ENCODE results near the gene SYNGAP1.
A peak's percentile ranks its signal among the peaks of the same experiment; 100 is the strongest.

The SYNGAP1 gene

DNA sequence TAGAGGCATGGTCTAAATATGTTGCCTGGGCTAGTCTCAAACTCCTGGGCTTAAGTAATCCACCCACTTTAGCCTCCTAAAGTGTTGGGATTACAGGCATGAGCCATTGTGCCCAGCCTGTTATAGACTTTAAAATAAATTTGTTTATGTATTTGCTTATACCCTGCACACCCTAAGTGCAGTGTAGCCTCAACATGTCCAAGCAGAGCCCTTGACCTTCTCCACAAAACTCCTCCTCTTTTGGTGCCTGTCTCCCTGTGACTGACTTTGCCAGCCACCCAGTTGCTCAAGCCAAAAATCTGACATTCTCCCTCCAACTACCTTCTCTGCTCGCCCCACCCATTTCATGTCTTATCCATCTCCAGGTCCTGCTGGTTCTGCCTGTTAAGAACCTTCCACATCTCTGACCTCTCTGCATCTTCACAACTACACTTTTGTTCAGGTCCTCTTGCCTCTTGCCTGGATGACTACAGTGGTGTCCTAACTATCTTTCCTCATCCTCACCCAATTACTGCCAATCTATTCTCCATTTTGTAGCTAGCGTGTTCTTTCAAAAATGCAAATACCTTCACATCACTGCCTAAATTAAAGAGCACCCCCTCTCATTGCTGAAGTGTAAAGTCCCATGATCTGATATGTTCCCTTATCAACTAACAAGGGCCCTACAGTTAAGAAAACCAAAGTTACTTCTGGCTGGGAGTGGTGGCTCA is 39.4 kb upstream of the SYNGAP1 start:
- no peak for DNase-seq (ENCODE audit: low spot score)
- in situ Hi-C loops (cut with MboI; ENCODE audit: low pct_unique_long_range_greater_than_20kb, low sequenced_read_pairs, unreplicated experiment), result no loop called here
- TF ChIP-seq, protein P1, sequence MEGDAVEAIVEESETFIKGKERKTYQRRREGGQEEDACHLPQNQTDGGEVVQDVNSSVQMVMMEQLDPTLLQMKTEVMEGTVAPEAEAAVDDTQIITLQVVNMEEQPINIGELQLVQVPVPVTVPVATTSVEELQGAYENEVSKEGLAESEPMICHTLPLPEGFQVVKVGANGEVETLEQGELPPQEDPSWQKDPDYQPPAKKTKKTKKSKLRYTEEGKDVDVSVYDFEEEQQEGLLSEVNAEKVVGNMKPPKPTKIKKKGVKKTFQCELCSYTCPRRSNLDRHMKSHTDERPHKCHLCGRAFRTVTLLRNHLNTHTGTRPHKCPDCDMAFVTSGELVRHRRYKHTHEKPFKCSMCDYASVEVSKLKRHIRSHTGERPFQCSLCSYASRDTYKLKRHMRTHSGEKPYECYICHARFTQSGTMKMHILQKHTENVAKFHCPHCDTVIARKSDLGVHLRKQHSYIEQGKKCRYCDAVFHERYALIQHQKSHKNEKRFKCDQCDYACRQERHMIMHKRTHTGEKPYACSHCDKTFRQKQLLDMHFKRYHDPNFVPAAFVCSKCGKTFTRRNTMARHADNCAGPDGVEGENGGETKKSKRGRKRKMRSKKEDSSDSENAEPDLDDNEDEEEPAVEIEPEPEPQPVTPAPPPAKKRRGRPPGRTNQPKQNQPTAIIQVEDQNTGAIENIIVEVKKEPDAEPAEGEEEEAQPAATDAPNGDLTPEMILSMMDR (IDR thresholded peaks at IDR 0.05; ENCODE audit: extremely low read depth, insufficient read depth, missing control alignments), result no peak

GRCh38 chr6:33383427-33384185 is 36.3 kb upstream of the SYNGAP1 start:
- in situ Hi-C loops (cut with MboI; ENCODE audit: low pct_unique_long_range_greater_than_20kb, low sequenced_read_pairs, unreplicated experiment), result no loop called here

GRCh38 chr6:33384581-33385020 is 35.3 kb upstream of the SYNGAP1 start:
- in situ Hi-C loops (cut with MboI; ENCODE audit: low pct_unique_long_range_greater_than_20kb, low sequenced_read_pairs, unreplicated experiment), result no loop called here
- no peak for DNase-seq (ENCODE audit: low spot score)
- TF ChIP-seq, protein P1 (IDR thresholded peaks at IDR 0.05; ENCODE audit: extremely low read depth, insufficient read depth, missing control alignments), result no peak

More at GRCh38 chr6:33383427-33384185, 36.3 kb upstream of the SYNGAP1 start:
- no peak for DNase-seq (ENCODE audit: low spot score)
- TF ChIP-seq, protein P1 (IDR thresholded peaks at IDR 0.05; ENCODE audit: extremely low read depth, insufficient read depth, missing control alignments), result no peak

DNA sequence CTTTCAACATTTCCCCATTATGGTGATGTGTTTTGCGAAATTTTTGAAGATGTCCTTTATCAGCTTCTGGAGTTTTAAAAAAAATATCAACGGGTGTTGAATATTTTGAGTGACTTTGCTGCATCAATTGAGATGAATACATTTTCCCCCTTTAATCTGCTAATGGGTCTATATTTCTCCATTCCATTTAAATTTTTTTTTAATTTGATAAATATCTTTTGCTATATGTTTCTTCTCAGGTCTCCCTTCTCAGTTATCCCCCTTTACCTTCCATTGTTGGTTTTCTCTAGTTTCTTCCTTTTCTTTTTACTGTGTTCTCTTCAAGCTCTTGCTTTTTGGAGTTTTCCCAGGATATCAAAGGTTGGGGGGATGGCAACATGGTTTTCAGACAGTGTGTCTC is 29.7 kb upstream of the SYNGAP1 start:
- DNase-seq (ENCODE audit: low spot score), result no peak
- TF ChIP-seq, protein P1 (IDR thresholded peaks at IDR 0.05; ENCODE audit: extremely low read depth, insufficient read depth, missing control alignments), result no peak
- in situ Hi-C loops (cut with MboI; ENCODE audit: low pct_unique_long_range_greater_than_20kb, low sequenced_read_pairs, unreplicated experiment), result no loop called here

DNA sequence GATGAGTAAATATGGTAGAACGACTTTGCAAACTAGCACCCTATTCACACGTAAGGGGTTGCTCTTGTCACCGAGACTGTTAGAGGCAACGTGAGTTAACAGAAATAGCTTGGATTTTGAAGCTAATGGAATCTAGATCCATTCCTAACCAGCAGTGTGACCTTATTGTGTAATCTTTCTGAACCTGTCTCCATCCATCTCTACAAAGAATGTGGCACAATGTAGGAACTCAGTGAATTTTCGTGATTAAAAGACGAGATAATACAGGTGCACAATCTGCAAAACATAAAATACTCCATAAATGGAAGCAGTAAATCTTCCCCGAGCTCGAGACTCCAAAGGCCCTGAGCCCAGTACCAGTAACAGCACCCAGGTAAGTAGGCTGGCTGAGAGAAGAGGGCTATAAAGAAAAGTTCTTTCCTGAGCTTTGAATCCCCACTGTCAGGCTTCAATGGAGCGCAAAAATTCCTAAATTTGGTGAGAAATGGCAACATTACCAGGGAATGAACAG is 29.0 kb upstream of the SYNGAP1 start:
- TF ChIP-seq, protein P1 (IDR thresholded peaks at IDR 0.05; ENCODE audit: extremely low read depth, insufficient read depth, missing control alignments), result no peak
- DNase-seq (ENCODE audit: low spot score), result no peak
- in situ Hi-C loops (cut with MboI; ENCODE audit: low pct_unique_long_range_greater_than_20kb, low sequenced_read_pairs, unreplicated experiment), result no loop called here

DNA sequence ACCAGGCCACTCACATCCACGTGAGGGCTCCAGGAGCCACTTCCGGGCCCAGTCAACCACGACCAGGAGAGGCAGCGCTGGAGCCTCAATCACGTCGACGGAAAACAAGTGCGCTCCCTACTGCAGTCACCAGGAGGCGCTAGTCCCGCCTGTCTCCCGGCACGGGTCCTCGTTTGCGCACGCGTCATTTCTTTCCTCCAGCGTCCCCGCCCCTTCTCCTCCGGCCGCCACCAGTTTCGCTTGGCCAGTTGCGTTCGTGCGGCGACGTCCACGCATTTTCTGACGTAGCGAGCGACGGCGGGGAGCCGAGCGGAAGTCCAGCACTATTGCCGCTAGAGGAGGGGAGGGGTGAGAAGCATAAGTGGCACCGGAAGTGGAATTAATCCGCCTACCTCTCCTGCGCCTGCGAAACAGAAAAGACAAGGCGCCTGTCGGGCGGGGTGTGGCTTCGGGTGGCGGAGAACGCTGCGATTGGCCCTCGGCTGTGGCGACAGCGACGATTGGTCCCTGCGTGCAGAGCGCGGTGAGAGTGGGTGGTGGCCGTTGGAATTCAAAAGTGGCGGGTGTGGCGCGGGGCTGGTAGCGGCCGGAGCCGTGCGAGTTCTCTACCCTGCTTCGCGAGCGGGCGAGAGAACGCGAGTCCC is 28.5 kb upstream of the SYNGAP1 start, which contains the start of gene KIFC1:
Gene KIFC1, plus strand, starts transcription at position 546 of the 644 bp plus-strand sequence. CDS start 163 bp downstream, outside the sequence.
- DNase-seq (ENCODE audit: low spot score), result peak; percentile 96
- in situ Hi-C loops (cut with MboI; ENCODE audit: low pct_unique_long_range_greater_than_20kb, low sequenced_read_pairs, unreplicated experiment), result no loop called here
- TF ChIP-seq, protein P1 (IDR thresholded peaks at IDR 0.05; ENCODE audit: extremely low read depth, insufficient read depth, missing control alignments), result peak; percentile 94

Measured in GM13977 (cell line).